Heart right ventricle (tissue), 16 donors: ENCODE results near the gene WDR54. TPM values are rescaled to one million over a fixed set of nuclear protein-coding genes. Genes with fewer than 3 reads are reported as not detected.
"Not testable (repeated sequence)": the region's sequence is repeated elsewhere in the genome, so short reads cannot be mapped to it uniquely, and the experiment has no call there.

Experiments used
- ATAC-seq, 8 donors: fragments of 200-7000 bp; cut with Tn5 transposase; one replicate each; pipeline ENCODE4 v1.9.1; 2020; ENCODE audit warnings: mild to moderate bottlenecking in 8 of 8, moderate library complexity in 8 of 8, moderate number of reproducible peaks in 1 of 8
- DNase-seq, 2 donors: peaks; one replicate each; pipeline ENCODE4 v3.0.0-alpha.2; 2020
- H3K27ac ChIP-seq, 10 donors: fragments of 200-600 bp; sonication (generic) in 2 of 10; one replicate each; pipeline versions ENCODE4 v1.5.0 to v1.8.0; 2020 to 2022; ENCODE audit warnings: mild to moderate bottlenecking in 3 of 10
- H3K27me3 ChIP-seq, 7 donors: fragments of 200-600 bp; one replicate each; pipeline ENCODE4 v1.8.0; 2021 to 2022; ENCODE audit warnings: mild to moderate bottlenecking in 2 of 7
- H3K36me3 ChIP-seq, 9 donors: fragments of 200-600 bp; sonication (generic) in 1 of 9; one replicate each; pipeline versions ENCODE4 v1.5.0 to v1.8.0; 2020 to 2022; ENCODE audit warnings: mild to moderate bottlenecking in 2 of 9
- H3K4me1 ChIP-seq, 9 donors: fragments of 200-600 bp; sonication (generic) in 1 of 9; one replicate each; pipeline versions ENCODE4 v1.5.0 to v1.8.0; 2020 to 2022; ENCODE audit warnings: mild to moderate bottlenecking in 4 of 9
- H3K4me3 ChIP-seq, 10 donors: fragments of 200-600 bp; sonication (generic) in 2 of 10; one replicate each; pipeline versions ENCODE4 v1.5.0 to v1.8.0; 2020 to 2022; ENCODE audit warnings: mild to moderate bottlenecking in 7 of 10, moderate library complexity in 2 of 10
- H3K9me3 ChIP-seq, 11 donors: fragments of 200-600 bp in 10 of 11; sonication (generic) in 2 of 11; one replicate each; pipeline versions ENCODE4 v1.5.0 to v1.8.0; 2013 to 2022; ENCODE audit warnings: mild to moderate bottlenecking in 2 of 11, control low read depth in 1 of 11, moderate library complexity in 1 of 11
- WGBS, 2 donors: extraction: QIAGEN DNeasy Blood & Tissue Kit; methylation state at CpG; one replicate each; pipeline ENCODE4 v1.1.7; 2013; ENCODE audit warnings: inconsistent platforms in 1 of 2; 5-methylcytosine and 5-hydroxymethylcytosine counted together
- intact Hi-C, 10 donors: fragments of 100-400 bp; cut with DNase I; formaldehyde crosslinking; loops; one replicate each; pipeline versions ENCODE4 v1.11.1 to v1.14.2; 2022
- polyA plus RNA-seq, 2 donors: library from polyadenylated mRNA; stranded (reverse); fragments of 200-250 nt; gene quantifications; one replicate each; pipeline ENCODE4 v1.2.3, GENCODE V29; 2013
- total RNA-seq, 10 donors: library from RNA; stranded (reverse); fragmentation: NEBNext Ultra II Directional in 3 of 10; extraction: Animal tissue kit (Norgen Biotek cat#: 25700) in 3 of 10; gene quantifications; one replicate each; pipeline versions ENCODE4 v1.2.1 to v1.2.4, GENCODE V29; 2021 to 2023
- TF ChIP-seq, protein P1 (sequence below), 9 donors: fragments of 200-600 bp; sonication (generic) in 2 of 9; IDR thresholded peaks; one replicate each; pipeline versions ENCODE4 v1.5.0 to v1.8.0; 2021 to 2022; ENCODE audit warnings: antibody characterized with exemption in 9 of 9, mild to moderate bottlenecking in 5 of 9, moderate library complexity in 1 of 9
- donor health status: Arrhythmogenic right ventricular cardiomyopathy.
- donor health status: ischemic (EF 13 %, LVEDD 7.1; RV severe dilation, severe dysfunction).
- donor health status: healthy with polysubstance abuse.
- donor health status: DM: no; HTN: yes; CAD: no.
- donor health status: DM: no; HTN: no; CAD: no.
- donor health status: ischemic (EF 25% LVEDD 6.9; RV normal size, moderate dysfunction).
- donor health status: ischemic (EF 25% LVEDD 5.7; RV mildly dilated, moderate dysfunction).
- donor health status: healthy.
- donor health status: DM: yes; HTN: yes; CAD: no.
- donor health status: Ischemic cardiomyopathy.
- donor health status: ischemic (EF 35%, LVEDD 5.7; RV mildly dilated, moderate dysfunction).
- donor health status: nonischemic (EF 11% LVEDD 7.7; RV severe dilation, severe dysfunction).
- donor health status: DM: yes; HTN: yes; CAD: no.
- donor health status: PGD.
- donor health status: ischemic (EF 29% LVEDD 5.4; RV normal size, mild dysfunction).
- donor health status: nonischemic (EF 23%, LVEDD 6.1; RV moderate dilation, normal function).

Gene WDR54
- total and polyA plus RNA-seq, 12 donors: 1.1 to 8.7 (median 2.7) TPM

- no peak for DNase-seq
- intact Hi-C loops: loop anchor here in 1 of 10 donors (2.0 kb wide), 1 partner anchor 19 kb away; no protein-coding TSS in a partner anchor
- no peak overlapping the region for H3K4me3 ChIP-seq
- no peak overlapping the region for H3K27ac ChIP-seq
- peaks cover 4 to 49% (median 40%) of the 10 kb centered on the region in 9 donors for H3K4me1 ChIP-seq
- ATAC-seq: no peak
- peaks cover 0 to 7% (median 0%) of the 10 kb centered on the region in 9 donors for H3K36me3 ChIP-seq
- H3K9me3 ChIP-seq: no peaks in the 10 kb centered on the region
- TF ChIP-seq, protein P1, sequence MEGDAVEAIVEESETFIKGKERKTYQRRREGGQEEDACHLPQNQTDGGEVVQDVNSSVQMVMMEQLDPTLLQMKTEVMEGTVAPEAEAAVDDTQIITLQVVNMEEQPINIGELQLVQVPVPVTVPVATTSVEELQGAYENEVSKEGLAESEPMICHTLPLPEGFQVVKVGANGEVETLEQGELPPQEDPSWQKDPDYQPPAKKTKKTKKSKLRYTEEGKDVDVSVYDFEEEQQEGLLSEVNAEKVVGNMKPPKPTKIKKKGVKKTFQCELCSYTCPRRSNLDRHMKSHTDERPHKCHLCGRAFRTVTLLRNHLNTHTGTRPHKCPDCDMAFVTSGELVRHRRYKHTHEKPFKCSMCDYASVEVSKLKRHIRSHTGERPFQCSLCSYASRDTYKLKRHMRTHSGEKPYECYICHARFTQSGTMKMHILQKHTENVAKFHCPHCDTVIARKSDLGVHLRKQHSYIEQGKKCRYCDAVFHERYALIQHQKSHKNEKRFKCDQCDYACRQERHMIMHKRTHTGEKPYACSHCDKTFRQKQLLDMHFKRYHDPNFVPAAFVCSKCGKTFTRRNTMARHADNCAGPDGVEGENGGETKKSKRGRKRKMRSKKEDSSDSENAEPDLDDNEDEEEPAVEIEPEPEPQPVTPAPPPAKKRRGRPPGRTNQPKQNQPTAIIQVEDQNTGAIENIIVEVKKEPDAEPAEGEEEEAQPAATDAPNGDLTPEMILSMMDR (IDR thresholded peaks at IDR 0.05): no peak
- 79 to 85% methylated on average over 2 of the region's 2 CpGs for WGBS, 2 donors
- H3K27me3 ChIP-seq: peaks cover 0 to 17% (median 0%) of the 10 kb centered on the region in 7 donors
These were observed 1.5 kb upstream of the WDR54 start for GRCh38 chr2:74420006-74420405.

GRCh38 chr2:74420443-74421103 is 957 bp upstream of the WDR54 start:
- intact Hi-C loops: loop anchor here in 1 of 10 donors (2.0 kb wide), 1 partner anchor 18 kb away; no protein-coding TSS in a partner anchor
- H3K36me3 ChIP-seq: peaks cover 0 to 12% (median 5%) of the 10 kb centered on the region in 9 donors
- peaks cover 4 to 44% (median 35%) of the 10 kb centered on the region in 9 donors for H3K4me1 ChIP-seq
- not testable (repeated sequence) for ATAC-seq, H3K9me3 ChIP-seq, DNase-seq
- H3K27me3 ChIP-seq: peaks cover 0 to 12% (median 0%) of the 10 kb centered on the region in 7 donors
- 79% methylated on average over 19 of the region's 19 CpGs for WGBS, 2 donors
- H3K4me3 ChIP-seq: peak overlapping the region in 8 of 10 donors; percentile 55 to 93 (median 74)
- H3K27ac ChIP-seq: peak overlapping the region in 2 of 10 donors; percentile 63 to 66

GRCh38 chr2:74423231-74424095 is 1.9 kb downstream of the WDR54 start:
- TF ChIP-seq, protein P1 (IDR thresholded peaks at IDR 0.05): no peak
- ATAC-seq: no peak
- peaks cover 0 to 41% (median 24%) of the 10 kb centered on the region in 9 donors for H3K36me3 ChIP-seq
- no peak for DNase-seq
- 76 to 79% methylated on average over 9 of the region's 9 CpGs for WGBS, 2 donors
- H3K4me3 ChIP-seq: no peak overlapping the region
- no peak overlapping the region for H3K27ac ChIP-seq
- H3K27me3 ChIP-seq: no peaks in the 10 kb centered on the region
- no peaks in the 10 kb centered on the region for H3K9me3 ChIP-seq
- intact Hi-C loops: no loop called here
- peaks cover 3 to 32% (median 23%) of the 10 kb centered on the region in 9 donors for H3K4me1 ChIP-seq

- WGBS, 2 donors: 82 to 85% methylated on average over 5 of the region's 5 CpGs
- H3K27me3 ChIP-seq: no peaks in the 10 kb centered on the region
- DNase-seq (no peak), ATAC-seq (no peak)
- no peak overlapping the region for H3K4me3 ChIP-seq
- H3K36me3 ChIP-seq: peaks cover 0 to 50% (median 33%) of the 10 kb centered on the region in 9 donors
- intact Hi-C loops: no loop called here
- H3K27ac ChIP-seq: no peak overlapping the region
- H3K9me3 ChIP-seq: no peaks in the 10 kb centered on the region
- TF ChIP-seq, protein P1 (IDR thresholded peaks at IDR 0.05): no peak
- peaks cover 0 to 23% (median 15%) of the 10 kb centered on the region in 9 donors for H3K4me1 ChIP-seq
These were observed 2.8 kb downstream of the WDR54 start for GRCh38 chr2:74424139-74424992.
